CD4-positive, alpha-beta T cell treated with Interleukin-6 for 4 hours (primary cell): ENCODE measurements around the gene MRPL44.
A peak's percentile ranks its signal among the peaks of the same experiment; 100 is the strongest.
"Not testable (repeated sequence)": the region's sequence is repeated elsewhere in the genome, so short reads cannot be mapped to it uniquely, and the experiment has no call there.

Source experiments
- DNase-seq: peaks from one replicate; pipeline ENCODE4 v3.0.0-alpha.2; 2020; ENCODE audit warnings: mixed read lengths

Gene MRPL44

GRCh38 chr2:223971731-223972130 lies 14.5 kb downstream of the MRPL44 start:
- DNase-seq: no peak

GRCh38 chr2:223972656-223973102 lies 15.4 kb downstream of the MRPL44 start:
- DNase-seq: no peak

GRCh38 chr2:223973606-223974005 lies 16.3 kb downstream of the MRPL44 start:
- DNase-seq: no peak

GRCh38 chr2:223976635-223977226 lies 19.5 kb downstream of the MRPL44 start:
- DNase-seq: no peak

GRCh38 chr2:223978451-223978850 lies 21.2 kb downstream of the MRPL44 start:
- DNase-seq: no peak

- no peak for DNase-seq
Measured at GRCh38 chr2:223979730-223980396, 22.6 kb downstream of the MRPL44 start.

GRCh38 chr2:223980397-223980735 lies 23.1 kb downstream of the MRPL44 start:
- DNase-seq: no peak

GRCh38 chr2:223980803-223981202 lies 23.5 kb downstream of the MRPL44 start:
- no peak for DNase-seq

GRCh38 chr2:223981241-223981640 lies 24.0 kb downstream of the MRPL44 start:
- no peak for DNase-seq

- DNase-seq: no peak
Measured at GRCh38 chr2:223989206-223989855, 32.1 kb downstream of the MRPL44 start.

GRCh38 chr2:223989856-223990232 lies 32.6 kb downstream of the MRPL44 start:
- DNase-seq: no peak

GRCh38 chr2:223991611-223992010 lies 34.3 kb downstream of the MRPL44 start:
- no peak for DNase-seq

GRCh38 chr2:223993634-223994232 lies 36.5 kb downstream of the MRPL44 start:
- DNase-seq: peak; percentile 69

- DNase-seq: no peak
Measured at GRCh38 chr2:223994562-223995162, 37.4 kb downstream of the MRPL44 start.

GRCh38 chr2:223995569-223995968 lies 38.3 kb downstream of the MRPL44 start:
- no peak for DNase-seq

GRCh38 chr2:223996391-223996790 lies 39.1 kb downstream of the MRPL44 start:
- DNase-seq: no peak

GRCh38 chr2:223997938-223998337 lies 40.7 kb downstream of the MRPL44 start:
- no peak for DNase-seq

GRCh38 chr2:223998948-223999347 lies 41.7 kb downstream of the MRPL44 start:
- DNase-seq: no peak

- DNase-seq: no peak
Measured at GRCh38 chr2:223999862-224000261, 42.6 kb downstream of the MRPL44 start.

- not testable (repeated sequence) for DNase-seq
Measured at GRCh38 chr2:224000662-224001061, 43.4 kb downstream of the MRPL44 start.

- DNase-seq: no peak
Measured at GRCh38 chr2:224004105-224004695, 46.9 kb downstream of the MRPL44 start.

GRCh38 chr2:224008702-224009261 lies 51.5 kb downstream of the MRPL44 start:
- DNase-seq: no peak
